HepG2 (cell line): ENCODE data around the gene RAB1B. TPM values are rescaled to one million over a fixed set of nuclear protein-coding genes. Genes with fewer than 3 reads are reported as not detected.

Source experiments
- CCDC6 ChIP-seq: sonication (generic); formaldehyde crosslinking; IDR thresholded peaks from 2 replicates; pipeline ENCODE4 v1.8.1; 2022; ENCODE audit warnings: mild to moderate bottlenecking, missing genetic modification reagents, moderate library complexity
- ELF4 ChIP-seq: sonication (generic); formaldehyde crosslinking; IDR thresholded peaks from 2 replicates; pipeline ENCODE4 v1.5.0; 2020; ENCODE audit warnings: missing genetic modification reagents, mild to moderate bottlenecking, moderate library complexity, borderline replicate concordance
- FOXP4 ChIP-seq: sonication (generic); formaldehyde crosslinking; IDR thresholded peaks from 2 replicates; pipeline ENCODE4 v1.4.0; 2020; ENCODE audit warnings: missing genetic modification reagents
- GTF3A ChIP-seq: sonication (generic); formaldehyde crosslinking; conservative IDR thresholded peaks from 2 replicates; pipeline ENCODE4 v1.4.0; 2020; ENCODE audit warnings: mild to moderate bottlenecking, missing genetic modification reagents
- HMGXB3 ChIP-seq: sonication (generic); formaldehyde crosslinking; IDR thresholded peaks from 2 replicates; pipeline ENCODE4 v1.4.0; 2020; ENCODE audit warnings: missing genetic modification reagents, borderline replicate concordance
- KDM3A ChIP-seq: IDR thresholded peaks from 2 replicates; pipeline ENCODE4 v1.6.1; 2018; ENCODE audit warnings: low read depth, missing compliant biosample characterization
- LCORL ChIP-seq, 2 experiments: fragments of 450-650 bp in 1 of 2; sonication (generic) in 1 of 2; formaldehyde crosslinking in 1 of 2; IDR thresholded peaks; 2 replicates each; pipeline versions ENCODE4 v1.5.0 to v1.6.1; 2017 to 2020; ENCODE audit warnings: antibody characterized with exemption in 1 of 2, missing genetic modification reagents in 1 of 2
- RBM39 ChIP-seq: fragments of 200-400 bp; formaldehyde crosslinking; IDR thresholded peaks from one replicate; pipeline ENCODE4 v1.6.1; 2018; ENCODE audit warnings: antibody characterized with exemption, mild to moderate bottlenecking, low read depth, low read length; ENCODE audit not compliant: poor library complexity, severe bottlenecking
- SRSF9 ChIP-seq: fragments of 200-400 bp; formaldehyde crosslinking; IDR thresholded peaks from 2 replicates; pipeline ENCODE4 v1.6.1; 2018; ENCODE audit warnings: borderline replicate concordance, mild to moderate bottlenecking, low read depth, low read length; ENCODE audit not compliant: insufficient read depth, poor library complexity, severe bottlenecking
- TAF1 ChIP-seq: sonication (generic); formaldehyde crosslinking; IDR thresholded peaks from 2 replicates; pipeline ENCODE4 v1.4.0; 2020; ENCODE audit warnings: missing genetic modification reagents
- ZBTB7B ChIP-seq: sonication (generic); formaldehyde crosslinking; IDR thresholded peaks from 2 replicates; pipeline ENCODE4 v1.4.0; 2020; ENCODE audit warnings: missing genetic modification reagents
- ZNF232 ChIP-seq: sonication (generic); formaldehyde crosslinking; IDR thresholded peaks from 2 replicates; pipeline ENCODE4 v1.4.0; 2020; ENCODE audit warnings: missing genetic modification reagents, borderline replicate concordance
- ZNF235 ChIP-seq: sonication (generic); formaldehyde crosslinking; IDR thresholded peaks from 2 replicates; pipeline ENCODE4 v1.8.1; 2023; ENCODE audit warnings: mild to moderate bottlenecking, missing genetic modification reagents, borderline replicate concordance
- ZNF552 ChIP-seq: sonication (generic); formaldehyde crosslinking; IDR thresholded peaks from 2 replicates; pipeline ENCODE4 v1.9.0; 2022; ENCODE audit warnings: missing genetic modification reagents, mild to moderate bottlenecking, borderline replicate concordance
- ZNF776 ChIP-seq: sonication (generic); formaldehyde crosslinking; IDR thresholded peaks from 2 replicates; pipeline ENCODE4 v1.4.0; 2020; ENCODE audit warnings: mild to moderate bottlenecking, missing genetic modification reagents
- polyA plus RNA-seq, 8 experiments: library from polyadenylated mRNA; depleted of rRNA in 3 of 8; stranded (reverse) in 7 of 8; unstranded in 1 of 8; fragments of >200 nt; fragmentation: Illumina TruSeq in 4 of 8; extraction: Trizol in 4 of 8; gene quantifications; 2 replicates each; pipeline versions ENCODE4 v1.2.1 to v1.2.3, GENCODE V29; 2011 to 2016; ENCODE audit warnings: low read depth in 4 of 8, missing spikeins in 1 of 8, mixed read lengths in 1 of 8; ENCODE audit not compliant: insufficient read depth in 1 of 8
- total RNA-seq, 5 experiments: library from RNA; depleted of rRNA; stranded (reverse); fragments of >200 nt; fragmentation: Illumina TruSeq; extraction: Trizol; gene quantifications; 2 replicates each; pipeline ENCODE4 v1.2.3, GENCODE V29; 2016; ENCODE audit warnings: low read depth in 1 of 5
- TF ChIP-seq, protein P1 (sequence below): sonication (generic); formaldehyde crosslinking; IDR thresholded peaks from 2 replicates; pipeline ENCODE4 v1.5.0; 2020; ENCODE audit warnings: mild to moderate bottlenecking, missing genetic modification reagents, borderline replicate concordance

The RAB1B gene
- total and polyA plus RNA-seq, 2 of the 13 experiments (the other 11 are each of a cell fraction or from before 2014, with no cell fraction given) = 77.9 to 87.9 TPM

DNA sequence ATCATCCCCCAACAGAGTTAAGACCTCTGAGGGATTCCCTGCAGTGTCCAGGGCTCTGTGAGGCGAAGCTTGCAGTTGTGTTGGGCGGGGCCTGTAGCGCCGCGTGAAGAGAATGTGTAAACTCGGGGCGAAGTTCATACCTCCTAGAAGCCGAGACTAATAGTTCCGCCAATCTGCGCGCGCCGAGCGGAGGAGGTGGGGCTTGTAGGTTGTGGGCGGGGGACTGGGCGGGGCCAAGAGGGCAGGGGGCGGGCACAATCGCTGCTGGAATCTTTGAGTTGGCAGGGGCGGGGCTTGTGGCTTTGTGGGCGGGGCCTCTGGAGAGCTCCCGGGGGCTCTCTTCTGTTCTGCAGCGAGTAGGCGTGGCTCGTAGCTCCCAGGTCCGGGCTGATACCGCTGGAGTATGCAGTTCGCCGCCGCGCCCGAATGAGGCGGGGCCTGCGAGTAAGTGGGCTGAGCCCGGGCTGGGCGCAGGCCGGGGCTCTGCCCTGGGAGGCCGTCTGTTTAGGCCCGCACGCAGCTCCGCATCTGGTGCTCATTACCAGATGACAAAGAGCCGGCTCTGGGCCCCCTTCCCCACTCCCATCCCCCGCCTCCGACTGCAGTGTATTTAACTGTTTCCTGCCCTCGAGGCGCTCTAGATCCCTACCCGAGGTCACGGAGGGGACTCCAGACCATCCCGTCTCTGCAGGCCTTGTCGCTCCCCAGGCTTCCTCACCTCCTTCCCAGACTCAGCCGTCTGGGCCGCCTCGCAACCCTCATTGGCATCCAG is 44.3 kb downstream of the RAB1B start (continued):
- 0 out of 2 replicates have a peak, but pooled peaks have one; percentile 36 for TF ChIP-seq ZNF552 (CRISPR knock-in tag)
- TF ChIP-seq ELF4 (CRISPR knock-in tag) = no peak
- TF ChIP-seq ZNF232 (CRISPR knock-in tag) = peak; percentile 15; the same call in 1 of the 2 replicates
- TF ChIP-seq KDM3A (CRISPR knock-in tag) = no peak
- 0 out of 2 replicates have a peak, but pooled peaks have one; percentile 1 for TF ChIP-seq GTF3A (CRISPR knock-in tag)
- TF ChIP-seq FOXP4 (CRISPR knock-in tag) = peak; percentile 22; the same call in 1 of the 2 replicates
- peak; percentile 36; the same call in 1 of the 2 replicates for TF ChIP-seq TAF1 (CRISPR knock-in tag)
- TF ChIP-seq CCDC6 (CRISPR knock-in tag) = peak; percentile 41
- peak; percentile 63; the same call in 1 of the 2 replicates for TF ChIP-seq ZNF776 (CRISPR knock-in tag)
- no peak; the same call in 1 of the 2 replicates for TF ChIP-seq ZBTB7B (CRISPR knock-in tag)
- TF ChIP-seq ZNF235 (CRISPR knock-in tag) = peak; percentile 72; the same call in 1 of the 2 replicates
- TF ChIP-seq LCORL (IDR thresholded peaks at IDR 0.05) = 0 out of 2 replicates have a peak, but pooled peaks have one; percentile 31
- TF ChIP-seq LCORL (CRISPR knock-in tag; IDR thresholded peaks at IDR 0.05) = no peak
- TF ChIP-seq SRSF9 = no peak
- TF ChIP-seq, protein P1, sequence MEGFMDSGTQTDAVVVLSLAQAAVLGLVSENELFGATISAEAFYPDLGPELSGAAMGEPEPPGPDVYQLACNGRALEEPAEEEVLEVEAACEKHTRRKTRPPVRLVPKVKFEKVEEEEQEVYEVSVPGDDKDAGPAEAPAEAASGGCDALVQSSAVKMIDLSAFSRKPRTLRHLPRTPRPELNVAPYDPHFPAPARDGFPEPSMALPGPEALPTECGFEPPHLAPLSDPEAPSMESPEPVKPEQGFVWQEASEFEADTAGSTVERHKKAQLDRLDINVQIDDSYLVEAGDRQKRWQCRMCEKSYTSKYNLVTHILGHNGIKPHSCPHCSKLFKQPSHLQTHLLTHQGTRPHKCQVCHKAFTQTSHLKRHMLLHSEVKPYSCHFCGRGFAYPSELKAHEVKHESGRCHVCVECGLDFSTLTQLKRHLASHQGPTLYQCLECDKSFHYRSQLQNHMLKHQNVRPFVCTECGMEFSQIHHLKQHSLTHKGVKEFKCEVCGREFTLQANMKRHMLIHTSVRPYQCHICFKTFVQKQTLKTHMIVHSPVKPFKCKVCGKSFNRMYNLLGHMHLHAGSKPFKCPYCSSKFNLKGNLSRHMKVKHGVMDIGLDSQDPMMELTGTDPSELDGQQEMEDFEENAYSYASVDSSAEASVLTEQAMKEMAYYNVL = peak; percentile 81
- no peak for TF ChIP-seq RBM39
- TF ChIP-seq HMGXB3 = no peak
